ENCODE measurements around the gene RPL4.

The RPL4 gene

GRCh38 chr15:66489179-66489791, 15.4 kb downstream of the RPL4 start:
- TF ChIP-seq CTCF (IDR thresholded peaks at IDR 0.05; ENCODE audit: insufficient read depth, low read depth, low read length, missing control alignments), result no peak
- no peak for DNase-seq (ENCODE audit: low read depth)
- no peak overlapping the region for H3K4me3 ChIP-seq (ENCODE audit: low read depth, low read length)

- TF ChIP-seq CTCF (IDR thresholded peaks at IDR 0.05; ENCODE audit: insufficient read depth, low read depth, low read length, missing control alignments), result no peak
- no peak for DNase-seq (ENCODE audit: low read depth)
These were observed 16.1 kb downstream of the RPL4 start for GRCh38 chr15:66488525-66488924.

DNA sequence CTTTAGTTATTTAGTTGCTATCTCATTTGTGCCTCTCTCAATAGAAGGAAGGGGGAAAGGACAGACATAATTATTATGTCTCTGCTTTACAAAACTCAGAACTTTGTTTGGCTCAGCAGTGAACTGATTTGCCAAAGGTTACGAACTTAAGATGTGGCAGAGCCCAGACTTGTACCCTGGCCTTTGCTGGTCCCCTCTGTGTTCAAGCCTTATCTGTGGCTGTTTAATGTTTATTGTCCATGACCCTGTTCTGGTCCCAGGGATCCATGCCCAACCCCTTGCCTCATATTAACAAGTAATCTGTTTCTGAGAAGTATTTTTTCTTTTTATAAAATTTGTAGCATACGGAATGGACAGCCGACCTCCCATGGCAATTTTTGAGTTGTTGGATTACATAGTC, 17.8 kb downstream of the RPL4 start:
- no peak for TF ChIP-seq CTCF (IDR thresholded peaks at IDR 0.05; ENCODE audit: insufficient read depth, low read depth, low read length, missing control alignments)
- H3K4me3 ChIP-seq (ENCODE audit: low read depth, low read length), result no peak overlapping the region
- no peak for DNase-seq (ENCODE audit: low read depth)

More at GRCh38 chr15:66488525-66488924, 16.1 kb downstream of the RPL4 start:
- no peak overlapping the region for H3K4me3 ChIP-seq (ENCODE audit: low read depth, low read length)

- TF ChIP-seq CTCF (IDR thresholded peaks at IDR 0.05; ENCODE audit: insufficient read depth, low read depth, low read length, missing control alignments), result no peak
- no peak for DNase-seq (ENCODE audit: low read depth)
These were observed 20.0 kb downstream of the RPL4 start for GRCh38 chr15:66484539-66485112.

GRCh38 chr15:66483131-66483566, 21.5 kb downstream of the RPL4 start:
- TF ChIP-seq CTCF (IDR thresholded peaks at IDR 0.05; ENCODE audit: insufficient read depth, low read depth, low read length, missing control alignments), result no peak
- no peak for DNase-seq (ENCODE audit: low read depth)
- no peak overlapping the region for H3K4me3 ChIP-seq (ENCODE audit: low read depth, low read length)

More at GRCh38 chr15:66484539-66485112, 20.0 kb downstream of the RPL4 start:
- no peak overlapping the region for H3K4me3 ChIP-seq (ENCODE audit: low read depth, low read length)

DNA sequence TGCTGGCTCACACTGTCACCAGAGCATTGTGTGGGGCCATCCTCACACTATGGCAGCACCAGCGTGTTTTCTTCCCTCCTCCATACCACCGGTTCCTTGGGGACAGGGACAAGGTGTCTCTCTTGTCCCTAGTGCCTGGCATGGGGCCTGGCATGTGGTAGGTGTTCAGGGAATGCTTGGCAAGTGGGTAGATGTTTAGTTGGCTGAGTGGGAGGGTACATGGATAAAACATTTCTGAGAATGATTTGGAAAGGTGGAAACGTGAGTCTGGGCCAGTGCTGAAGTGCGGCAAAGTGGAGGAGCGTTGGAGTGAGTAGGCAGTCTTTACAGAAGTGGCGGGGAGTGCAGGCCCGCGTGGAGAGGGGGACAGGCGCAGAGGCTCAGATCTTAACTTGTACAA, 22.1 kb downstream of the RPL4 start:
- no peak for DNase-seq (ENCODE audit: low read depth)
- no peak overlapping the region for H3K4me3 ChIP-seq (ENCODE audit: low read depth, low read length)
- TF ChIP-seq CTCF (IDR thresholded peaks at IDR 0.05; ENCODE audit: insufficient read depth, low read depth, low read length, missing control alignments), result no peak

Data from GM12865 (cell line).